Activated naive CD4-positive, alpha-beta T cell treated with anti-CD3 and anti-CD28 coated beads for 36 hours (primary cell): ENCODE results near the gene C1orf116. TPM values are rescaled to one million over a fixed set of nuclear protein-coding genes. Genes with fewer than 3 reads are reported as not detected.

ENCODE experiments used
- CTCF ChIA-PET: fragments of 350-600 bp; sonication (Branson Sonifier 250); formaldehyde crosslinking; loops from one replicate; lab custom pipeline; 2021; ENCODE audit warnings: antibody characterized with exemption; lab: Charles Lee
- DNase-seq: peaks from one replicate; pipeline ENCODE4 v3.0.0-alpha.2; 2020
- H3K27ac Mint-ChIP-seq: one replicate; pipeline ENCODE4 v1.8.0; 2021; ENCODE audit warnings: mild to moderate bottlenecking, mixed read lengths
- H3K27me3 Mint-ChIP-seq: one replicate; pipeline ENCODE4 v1.8.0; 2021; ENCODE audit warnings: low read depth, mixed read lengths
- H3K36me3 Mint-ChIP-seq: one replicate; pipeline ENCODE4 v1.8.0; 2021; ENCODE audit warnings: low read depth, mixed read lengths
- H3K4me1 Mint-ChIP-seq: one replicate; pipeline ENCODE4 v1.8.0; 2021; ENCODE audit warnings: low read depth, mixed read lengths
- H3K4me3 Mint-ChIP-seq: one replicate; pipeline ENCODE4 v1.8.0; 2021; ENCODE audit warnings: mild to moderate bottlenecking, moderate library complexity, mixed read lengths
- H3K9me3 Mint-ChIP-seq: one replicate; pipeline ENCODE4 v1.8.0; 2021; ENCODE audit warnings: mixed read lengths
- intact Hi-C: fragments of 100-400 bp; cut with micrococcal nuclease; formaldehyde crosslinking; loops from one replicate; pipeline ENCODE4 v1.15.1; 2023
- total RNA-seq, 2 experiments: library from RNA; stranded (reverse); gene quantifications; one replicate each; pipeline ENCODE4 v1.2.3, GENCODE V29; 2021

C1orf116 gene
- total RNA-seq, 2 experiments from 2014 or later = not detected

- no peaks in the 10 kb centered on the region for H3K4me1 Mint-ChIP-seq
- H3K36me3 Mint-ChIP-seq = no peaks in the 10 kb centered on the region
- no peaks in the 10 kb centered on the region for H3K9me3 Mint-ChIP-seq
- intact Hi-C loops = no loop called here
- no peaks in the 10 kb centered on the region for H3K27me3 Mint-ChIP-seq
- CTCF ChIA-PET = interaction anchor here (0.6 kb wide), 1 partner anchor 103 kb away, joined by 3 read pairs; no protein-coding TSS in a partner anchor
- no peak for DNase-seq
- no peak overlapping the region for H3K4me3 Mint-ChIP-seq
- H3K27ac Mint-ChIP-seq = no peak overlapping the region
Measured at GRCh38 chr1:206975306-206975705, 57.2 kb downstream of the C1orf116 start.

GRCh38 chr1:206974140-206974539, 58.4 kb downstream of the C1orf116 start:
- intact Hi-C loops = no loop called here
- H3K36me3 Mint-ChIP-seq = no peaks in the 10 kb centered on the region
- no peak overlapping the region for H3K4me3 Mint-ChIP-seq
- H3K27me3 Mint-ChIP-seq = no peaks in the 10 kb centered on the region
- no peak overlapping the region for H3K27ac Mint-ChIP-seq
- H3K9me3 Mint-ChIP-seq = no peaks in the 10 kb centered on the region
- H3K4me1 Mint-ChIP-seq = no peaks in the 10 kb centered on the region
- no peak for DNase-seq
- CTCF ChIA-PET = interaction anchor here (0.6 to 5.1 kb wide), 7 partner anchors 7 to 248 kb away, joined by 3 to 38 read pairs (median 5); no protein-coding TSS in a partner anchor

- no peaks in the 10 kb centered on the region for H3K36me3 Mint-ChIP-seq
- no peaks in the 10 kb centered on the region for H3K27me3 Mint-ChIP-seq
- intact Hi-C loops = no loop called here
- no peak overlapping the region for H3K4me3 Mint-ChIP-seq
- H3K9me3 Mint-ChIP-seq = no peaks in the 10 kb centered on the region
- peaks cover 8% of the 10 kb centered on the region for H3K4me1 Mint-ChIP-seq
- no peak for DNase-seq
- H3K27ac Mint-ChIP-seq = no peak overlapping the region
- CTCF ChIA-PET = interaction anchor here (0.5 to 5.1 kb wide), 8 partner anchors 9 to 432 kb away, joined by 3 to 38 read pairs (median 8); no protein-coding TSS in a partner anchor
Measured at GRCh38 chr1:206972728-206973127, 59.8 kb downstream of the C1orf116 start.

- no peak overlapping the region for H3K27ac Mint-ChIP-seq
- no peaks in the 10 kb centered on the region for H3K27me3 Mint-ChIP-seq
- H3K4me1 Mint-ChIP-seq = peaks cover 18% of the 10 kb centered on the region
- no peak overlapping the region for H3K4me3 Mint-ChIP-seq
- no peak for DNase-seq
- CTCF ChIA-PET = interaction anchor here (1.0 to 5.1 kb wide), 3 partner anchors 10 to 112 kb away, joined by 3 to 38 read pairs (median 14); no protein-coding TSS in a partner anchor
- intact Hi-C loops = no loop called here
- no peaks in the 10 kb centered on the region for H3K9me3 Mint-ChIP-seq
- no peaks in the 10 kb centered on the region for H3K36me3 Mint-ChIP-seq
Measured at GRCh38 chr1:206971029-206971655, 61.4 kb downstream of the C1orf116 start.

- no peaks in the 10 kb centered on the region for H3K27me3 Mint-ChIP-seq
- no peaks in the 10 kb centered on the region for H3K36me3 Mint-ChIP-seq
- intact Hi-C loops = no loop called here
- H3K4me3 Mint-ChIP-seq = no peak within 1 kb of the TSS
- DNase-seq = no peak
- CTCF ChIA-PET = interaction anchor here (0.9 to 5.1 kb wide), 4 partner anchors 11 to 111 kb away, joined by 3 to 38 read pairs (median 4); no protein-coding TSS in a partner anchor
- H3K9me3 Mint-ChIP-seq = no peaks in the 10 kb centered on the region
- H3K4me1 Mint-ChIP-seq = peaks cover 18% of the 10 kb centered on the region
- no peak within 1 kb of the TSS for H3K27ac Mint-ChIP-seq
Measured at GRCh38 chr1:206970446-206970845, 62.1 kb downstream of the C1orf116 start, which contains the start of gene FCAMR. TSS of gene FCAMR (minus strand) at chr1:206970460. CDS start at chr1:206970125, 335 bp downstream.

GRCh38 chr1:206969090-206969489, 63.5 kb downstream of the C1orf116 start:
- Mint-ChIP-seq H3K27ac (no peak overlapping the region), H3K36me3 (no peaks in the 10 kb centered on the region), H3K27me3 (no peaks in the 10 kb centered on the region), H3K9me3 (no peaks in the 10 kb centered on the region), H3K4me3 (no peak overlapping the region), H3K4me1 (peaks cover 18% of the 10 kb centered on the region)
- intact Hi-C loops = no loop called here
- no peak for DNase-seq
- CTCF ChIA-PET = interaction anchor here (1.0 kb wide), 1 partner anchor 36 kb away, joined by 3 read pairs; no protein-coding TSS in a partner anchor

Other genes starting within 250 kb of the C1orf116 start
- gene IL20, start 167.1 kb downstream of the C1orf116 start, total RNA-seq = under 1 TPM in 1 of 2 experiments, not detected in 1; 0.31 TPM
- 10 to 100 TPM; 44.0 to 46.7 TPM for gene IL24, start 135.3 kb downstream of the C1orf116 start, total RNA-seq
- gene FCMR, start 110.8 kb downstream of the C1orf116 start, total RNA-seq = 10 to 100 TPM; 49.6 to 52.1 TPM
- under 1 TPM in 1 of 2 experiments, not detected in 1; 0.10 TPM for gene PIGR, start 86.3 kb downstream of the C1orf116 start, total RNA-seq
- gene FCAMR, start 62.3 kb downstream of the C1orf116 start, total RNA-seq = not detected
- gene YOD1, start 18.5 kb upstream of the C1orf116 start, total RNA-seq = 1 to 10 TPM; 8.6 to 8.8 TPM
- gene PFKFB2, start 20.5 kb upstream of the C1orf116 start, total RNA-seq = 1 to 10 TPM; 3.4 to 6.2 TPM
- 1 to 10 TPM in 1 of 2 experiments, under 1 TPM in 1; 0.81 to 1.1 TPM for gene C4BPB, start 56.1 kb upstream of the C1orf116 start, total RNA-seq
- gene C4BPA, start 71.5 kb upstream of the C1orf116 start, total RNA-seq = not detected